ENCODE results near the gene DUSP1.

DNA sequence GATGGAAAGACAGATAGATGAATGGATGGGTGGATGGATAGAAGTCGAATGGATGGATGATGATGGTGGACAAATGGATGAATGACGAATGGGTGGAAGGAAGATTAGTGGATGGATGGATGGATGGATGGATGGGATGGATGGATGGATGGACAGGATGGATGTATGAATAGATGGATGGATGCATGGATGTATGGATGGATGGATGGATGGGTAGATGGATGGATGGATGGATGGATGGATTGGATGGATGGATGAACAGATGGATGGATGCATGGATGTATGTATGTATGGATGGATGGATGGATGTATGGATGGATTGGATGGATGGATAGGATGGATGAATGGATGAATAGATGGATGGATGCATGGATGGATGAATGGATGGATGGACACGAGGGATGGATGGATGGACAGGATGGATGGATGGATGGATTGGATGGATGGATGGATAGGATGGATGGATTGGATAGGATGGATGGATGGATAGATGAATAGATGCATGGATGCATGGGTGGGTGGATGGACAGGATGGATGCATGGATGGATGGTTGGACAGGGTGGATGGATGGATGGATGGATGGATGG, 52.4 kb downstream of the DUSP1 start:
- no peak for TF ChIP-seq SIN3A (IDR thresholded peaks at IDR 0.05; ENCODE audit: borderline replicate concordance, insufficient read depth, low read length)
- TF ChIP-seq TAF1 (IDR thresholded peaks at IDR 0.05; ENCODE audit: borderline replicate concordance, insufficient read depth, low read length) = no peak
- TF ChIP-seq POLR2AphosphoS5 (IDR thresholded peaks at IDR 0.05; ENCODE audit: low read depth, low read length) = no peak
- TF ChIP-seq REST (IDR thresholded peaks at IDR 0.05; ENCODE audit: insufficient read depth in 1 of 2, low read depth in 2 of 2, low read length in 2 of 2) = no peak
- TF ChIP-seq FOXP2 (optimal IDR thresholded peaks at IDR 0.05; ENCODE audit: borderline replicate concordance, extremely low read depth, extremely low read length, insufficient read depth) = no peak

All from PFSK-1 (cell line).